Cerebellar nuclear complex (tissue), 1 donor: Measurements from ENCODE around the gene RPL35.

Experiments
- DNase-seq, 2 experiments: peaks; one replicate each; lab custom pipeline; 2025; lab: John Stamatoyannopoulos, UW

The RPL35 gene

GRCh38 chr9:124820698-124821623 is 40.8 kb downstream of the RPL35 start:
- no peak for DNase-seq

- no peak for DNase-seq
These were observed 43.1 kb downstream of the RPL35 start for GRCh38 chr9:124818431-124819281.

GRCh38 chr9:124815601-124816000 is 46.2 kb downstream of the RPL35 start:
- no peak for DNase-seq

- no peak for DNase-seq
These were observed 47.6 kb downstream of the RPL35 start for GRCh38 chr9:124814164-124814535.

- DNase-seq, result no peak
These were observed 48.1 kb downstream of the RPL35 start for GRCh38 chr9:124813501-124814163.

- no peak for DNase-seq
These were observed 48.7 kb downstream of the RPL35 start for GRCh38 chr9:124813041-124813440.

GRCh38 chr9:124812441-124812876 is 49.3 kb downstream of the RPL35 start:
- DNase-seq, result no peak

GRCh38 chr9:124810663-124811355 is 50.9 kb downstream of the RPL35 start:
- no peak for DNase-seq

GRCh38 chr9:124809741-124810500 is 51.8 kb downstream of the RPL35 start:
- no peak for DNase-seq

GRCh38 chr9:124809211-124809610 is 52.5 kb downstream of the RPL35 start:
- no peak for DNase-seq

- DNase-seq, result no peak
These were observed 53.4 kb downstream of the RPL35 start for GRCh38 chr9:124808246-124808956.
